Endothelial cell (in vitro differentiated cells): Measurements from ENCODE around the gene SIRT6. TPM values are rescaled to one million over a fixed set of nuclear protein-coding genes. Genes with fewer than 3 reads are reported as not detected.
"Not testable (repeated sequence)": the region's sequence is repeated elsewhere in the genome, so short reads cannot be mapped to it uniquely, and the experiment has no call there.

Experiments
- DNase-seq: peaks from one replicate; pipeline ENCODE4 v3.0.0; 2021; ENCODE audit warnings: low spot score
- H3K27ac Mint-ChIP-seq: one replicate; pipeline ENCODE4 v1.8.0; 2021; ENCODE audit warnings: mixed read lengths, inconsistent platforms; ENCODE audit not compliant: unreplicated experiment
- H3K27me3 Mint-ChIP-seq: one replicate; pipeline ENCODE4 v1.8.0; 2021; ENCODE audit warnings: mild to moderate bottlenecking, moderate library complexity, mixed read lengths, inconsistent platforms; ENCODE audit not compliant: unreplicated experiment
- H3K36me3 Mint-ChIP-seq: one replicate; pipeline ENCODE4 v1.8.0; 2021; ENCODE audit warnings: mild to moderate bottlenecking, low read depth, mixed read lengths, inconsistent platforms; ENCODE audit not compliant: unreplicated experiment
- H3K4me1 Mint-ChIP-seq: one replicate; pipeline ENCODE4 v1.8.0; 2021; ENCODE audit warnings: mild to moderate bottlenecking, mixed read lengths, inconsistent platforms; ENCODE audit not compliant: unreplicated experiment
- H3K4me3 Mint-ChIP-seq: one replicate; pipeline ENCODE4 v1.8.0; 2021; ENCODE audit warnings: mild to moderate bottlenecking, mixed read lengths, inconsistent platforms; ENCODE audit not compliant: unreplicated experiment
- H3K9me3 Mint-ChIP-seq: one replicate; pipeline ENCODE4 v1.8.0; 2021; ENCODE audit warnings: mixed read lengths, inconsistent platforms; ENCODE audit not compliant: unreplicated experiment
- CTCF ChIP-seq: fragments of 200-600 bp; sonication (generic); IDR thresholded peaks from one replicate; pipeline ENCODE4 v1.5.0; 2021; ENCODE audit warnings: antibody characterized with exemption; ENCODE audit not compliant: unreplicated experiment
- total RNA-seq: library from RNA; stranded (reverse); fragmentation: NEBNext Ultra II Directional; extraction: Animal tissue kit (Norgen Biotek cat#: 25700); gene quantifications from one replicate; pipeline ENCODE4 v1.2.1, GENCODE V29; 2021; ENCODE audit not compliant: unreplicated experiment

Gene SIRT6
- total RNA-seq, 1 donor from 2014 or later, result 24.6 TPM

GRCh38 chr19:4136680-4137088 lies 45.7 kb downstream of the SIRT6 start:
- H3K9me3 Mint-ChIP-seq, result no peaks in the 10 kb centered on the region
- H3K36me3 Mint-ChIP-seq, result no peaks in the 10 kb centered on the region
- no peak for TF ChIP-seq CTCF
- H3K4me1 Mint-ChIP-seq, result no peaks in the 10 kb centered on the region
- no peak overlapping the region for H3K4me3 Mint-ChIP-seq
- H3K27ac Mint-ChIP-seq, result no peak overlapping the region
- DNase-seq, result no peak
- H3K27me3 Mint-ChIP-seq, result no peaks in the 10 kb centered on the region

- not testable (repeated sequence) for H3K4me3 Mint-ChIP-seq, H3K36me3 Mint-ChIP-seq, H3K4me1 Mint-ChIP-seq, DNase-seq, H3K27ac Mint-ChIP-seq, H3K27me3 Mint-ChIP-seq, H3K9me3 Mint-ChIP-seq
These were observed 47.0 kb downstream of the SIRT6 start for GRCh38 chr19:4135386-4135785.

GRCh38 chr19:4134351-4134750 lies 48.0 kb downstream of the SIRT6 start:
- no peak for DNase-seq
- TF ChIP-seq CTCF, result no peak
- Mint-ChIP-seq H3K27ac (no peak overlapping the region), H3K4me1 (no peaks in the 10 kb centered on the region), H3K27me3 (no peaks in the 10 kb centered on the region), H3K4me3 (no peak overlapping the region), H3K9me3 (no peaks in the 10 kb centered on the region), H3K36me3 (no peaks in the 10 kb centered on the region)

- H3K4me1 Mint-ChIP-seq, result no peaks in the 10 kb centered on the region
- H3K36me3 Mint-ChIP-seq, result no peaks in the 10 kb centered on the region
- no peaks in the 10 kb centered on the region for H3K27me3 Mint-ChIP-seq
- no peak overlapping the region for H3K4me3 Mint-ChIP-seq
- no peaks in the 10 kb centered on the region for H3K9me3 Mint-ChIP-seq
- peak overlapping the region; percentile 32 for H3K27ac Mint-ChIP-seq
- no peak for TF ChIP-seq CTCF
- no peak for DNase-seq
These were observed 51.5 kb downstream of the SIRT6 start for GRCh38 chr19:4130744-4131438.

- H3K36me3 Mint-ChIP-seq, H3K27me3 Mint-ChIP-seq, H3K4me3 Mint-ChIP-seq, DNase-seq, H3K27ac Mint-ChIP-seq, H3K9me3 Mint-ChIP-seq, H3K4me1 Mint-ChIP-seq: not testable (repeated sequence)
These were observed 53.3 kb downstream of the SIRT6 start for GRCh38 chr19:4129050-4129449.

GRCh38 chr19:4127322-4127721 lies 55.0 kb downstream of the SIRT6 start:
- DNase-seq, H3K27ac Mint-ChIP-seq, H3K4me3 Mint-ChIP-seq, H3K27me3 Mint-ChIP-seq, H3K9me3 Mint-ChIP-seq, H3K36me3 Mint-ChIP-seq: not testable (repeated sequence)
- H3K4me1 Mint-ChIP-seq, result peaks cover 13% of the 10 kb centered on the region
